Stimulated activated CD4-positive, alpha-beta T cell treated with anti-CD3 and anti-CD28 coated beads, Interleukin-12 subunit alpha, Interleukin-12 subunit beta, amount 100 ng/mL, for 24 hours (primary cell): ENCODE results near the gene CORO7.
"Not testable (repeated sequence)": the region's sequence is repeated elsewhere in the genome, so short reads cannot be mapped to it uniquely, and the experiment has no call there.

Source experiments
- DNase-seq, 2 experiments: peaks; one replicate each; pipeline ENCODE4 v3.0.0-alpha.2; 2020; ENCODE audit warnings: low read depth in 2 of 2

The CORO7 gene

GRCh38 chr16:4353675-4354074, 62.7 kb downstream of the CORO7 start:
- no peak for DNase-seq

- no peak for DNase-seq
Observed at GRCh38 chr16:4352843-4353242, 63.6 kb downstream of the CORO7 start.

GRCh38 chr16:4351880-4352279, 64.5 kb downstream of the CORO7 start:
- DNase-seq, result no peak

- DNase-seq, result peak; percentile 98 to 99
Observed at GRCh38 chr16:4350787-4351659, 65.4 kb downstream of the CORO7 start, which contains the start of gene PAM16. PAM16 (minus strand) TSS chr16:4351321; CDS start chr16:4351234, 87 bp downstream.

- DNase-seq, result no peak
Observed at GRCh38 chr16:4350365-4350786, 66.0 kb downstream of the CORO7 start.

DNA sequence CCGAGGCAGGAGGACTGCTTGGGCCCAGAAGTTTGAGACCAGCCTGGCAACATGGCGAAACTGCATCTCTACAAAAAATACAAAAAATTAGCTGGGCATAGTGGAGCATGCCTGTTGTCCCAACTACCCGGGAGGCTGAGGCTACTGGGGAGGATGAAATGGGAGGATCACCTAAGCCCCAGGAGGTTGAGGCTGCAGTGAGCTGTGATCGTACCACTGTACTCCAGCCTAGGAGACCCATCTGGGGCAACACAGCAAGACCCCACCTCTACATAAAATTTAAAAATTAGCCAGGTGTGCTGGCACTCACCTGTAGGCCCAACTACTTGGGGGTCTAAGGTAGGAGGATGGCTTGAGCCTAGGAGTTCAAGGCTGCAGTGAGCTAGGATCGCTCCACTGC, 67.1 kb downstream of the CORO7 start:
- no peak for DNase-seq

DNA sequence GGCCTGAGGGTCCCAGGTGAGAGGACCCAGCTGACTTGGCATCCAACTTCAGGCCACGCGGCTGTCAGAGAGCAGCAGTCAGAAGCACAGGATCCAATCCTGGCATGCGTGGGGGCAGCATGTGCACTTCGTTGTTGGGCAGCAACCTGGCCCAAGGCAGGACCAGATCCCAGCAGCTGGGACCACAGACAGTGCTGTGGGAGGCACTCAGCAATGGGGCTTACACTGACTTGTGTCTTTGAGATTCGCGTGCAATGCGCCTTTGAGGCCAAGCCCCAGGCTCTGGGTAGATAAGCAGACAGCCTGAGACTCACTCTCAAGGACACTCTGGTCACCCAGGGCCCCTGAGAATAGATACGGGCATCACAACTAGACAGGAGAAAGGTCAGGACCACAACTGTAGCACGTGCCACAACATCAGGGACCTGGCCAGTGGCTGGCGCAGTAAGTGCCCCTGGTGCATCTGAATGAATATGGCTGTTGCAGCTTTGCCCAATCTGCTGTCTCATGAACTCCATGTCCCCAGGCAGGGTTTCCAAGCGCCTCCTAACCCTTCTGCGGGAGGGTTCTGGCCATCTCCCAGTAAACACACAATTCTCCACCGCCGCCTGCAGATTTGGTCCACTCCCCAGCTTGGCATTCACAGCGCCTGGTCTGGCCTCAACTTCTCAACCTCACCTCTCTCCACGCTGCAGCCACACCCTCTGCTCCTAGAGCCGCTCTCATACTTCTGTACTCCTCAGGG, 68.5 kb downstream of the CORO7 start:
- no peak for DNase-seq

DNA sequence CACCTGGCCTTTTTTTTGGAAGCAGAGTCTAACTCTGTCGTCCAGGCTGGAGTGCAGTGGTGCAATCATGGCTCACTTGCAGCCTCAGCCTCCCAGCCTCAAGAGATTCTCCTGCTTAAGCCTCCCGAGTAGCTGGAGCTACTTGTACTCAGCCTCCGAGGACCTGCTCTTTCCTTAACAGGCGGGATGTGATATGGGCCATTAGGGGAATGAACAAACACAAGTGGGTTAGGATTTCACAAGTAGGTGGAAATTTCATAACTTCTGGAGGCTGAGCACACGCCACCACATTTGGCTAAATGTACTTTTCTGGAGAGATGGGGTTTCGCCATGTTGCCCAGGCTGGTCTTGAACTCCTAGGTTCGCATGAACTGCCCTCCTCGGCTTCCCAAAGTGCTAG, 69.4 kb downstream of the CORO7 start:
- DNase-seq, result no peak

- no peak for DNase-seq
Observed at GRCh38 chr16:4345836-4346781, 70.3 kb downstream of the CORO7 start.

GRCh38 chr16:4344983-4345835, 71.2 kb downstream of the CORO7 start:
- no peak for DNase-seq

- not testable (repeated sequence) for DNase-seq
Observed at GRCh38 chr16:4344300-4344982, 72.0 kb downstream of the CORO7 start.

DNA sequence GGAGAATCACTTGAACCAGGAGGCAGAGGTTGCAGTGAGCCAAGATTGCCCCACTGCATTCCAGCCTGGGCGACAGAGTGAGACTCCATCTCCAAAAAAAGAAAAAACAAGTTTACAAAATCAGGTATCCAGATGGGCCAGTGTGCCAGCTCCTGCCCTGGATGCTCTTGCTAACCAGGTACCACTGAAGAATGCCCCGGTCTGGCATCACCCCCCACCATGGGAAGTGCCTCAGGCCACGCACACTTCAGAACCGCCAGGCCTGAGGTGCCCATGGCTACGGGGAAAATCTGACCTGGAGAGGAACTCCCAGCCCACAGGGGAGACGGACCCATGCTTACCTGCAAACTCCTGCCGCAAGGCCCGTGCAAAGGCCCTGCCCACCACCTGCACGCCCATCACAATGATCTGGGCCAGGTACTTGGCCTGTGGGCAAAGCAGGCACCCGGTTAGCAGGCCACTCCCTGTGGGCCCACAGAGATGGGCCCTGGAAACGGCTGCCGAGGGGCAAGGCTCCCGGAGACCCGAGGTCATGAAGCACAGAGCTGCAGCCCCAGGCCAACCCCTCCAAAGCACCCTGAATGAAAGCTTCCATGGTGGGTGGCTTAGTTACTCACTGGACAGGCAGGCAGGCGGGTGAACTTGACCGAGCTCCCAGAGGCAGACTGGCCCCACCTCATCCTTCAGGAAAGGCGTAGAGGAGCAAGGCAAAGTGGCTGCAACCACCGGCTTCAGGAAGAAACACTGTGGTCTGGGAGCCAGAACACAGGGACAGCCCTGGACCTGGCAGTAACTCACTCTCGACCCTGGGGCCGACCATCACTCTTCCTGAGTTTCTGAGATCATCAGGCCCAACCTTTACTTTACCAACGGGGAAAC, 73.3 kb downstream of the CORO7 start:
- no peak for DNase-seq

DNA sequence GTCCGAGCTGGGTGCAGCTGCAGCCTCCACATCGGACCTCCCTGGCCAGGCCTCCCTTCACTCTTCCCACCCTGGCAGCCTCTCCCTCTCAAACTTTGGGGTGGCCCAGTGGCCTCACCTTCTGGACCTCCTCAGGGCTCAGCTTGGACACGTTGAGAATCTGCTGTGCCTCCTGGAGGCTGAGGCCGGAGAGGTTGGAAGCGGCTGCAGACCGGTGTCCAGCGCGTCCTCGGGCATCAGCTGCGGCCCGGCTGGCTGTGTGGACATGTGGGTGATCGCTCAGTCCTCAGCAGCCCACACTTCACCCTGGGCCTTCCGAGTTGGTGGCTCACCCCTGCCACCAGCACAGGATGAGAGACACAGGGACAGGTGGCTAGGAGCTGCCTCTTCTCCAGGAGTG, 75.1 kb downstream of the CORO7 start:
- no peak for DNase-seq

DNA sequence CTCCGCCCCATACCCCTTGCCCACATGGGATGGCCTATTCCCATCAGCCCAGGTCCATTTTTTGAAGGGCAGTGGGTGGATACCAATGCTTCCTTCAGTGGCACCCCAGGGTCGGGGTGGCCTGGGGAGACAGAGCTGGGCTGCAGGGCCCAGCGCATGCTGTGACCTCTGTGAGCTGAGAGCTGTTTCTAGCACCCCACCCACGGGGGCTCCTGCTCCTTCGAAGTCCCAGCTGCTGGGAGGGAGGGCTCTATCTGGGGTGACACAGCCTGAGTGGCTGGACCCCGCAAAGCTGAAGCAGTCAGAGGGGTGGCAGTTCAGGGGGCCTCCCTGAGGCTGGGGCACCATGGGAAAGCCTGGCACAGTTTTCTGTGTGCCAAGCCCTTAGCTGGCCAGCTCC, 76.0 kb downstream of the CORO7 start:
- DNase-seq, result no peak

DNA sequence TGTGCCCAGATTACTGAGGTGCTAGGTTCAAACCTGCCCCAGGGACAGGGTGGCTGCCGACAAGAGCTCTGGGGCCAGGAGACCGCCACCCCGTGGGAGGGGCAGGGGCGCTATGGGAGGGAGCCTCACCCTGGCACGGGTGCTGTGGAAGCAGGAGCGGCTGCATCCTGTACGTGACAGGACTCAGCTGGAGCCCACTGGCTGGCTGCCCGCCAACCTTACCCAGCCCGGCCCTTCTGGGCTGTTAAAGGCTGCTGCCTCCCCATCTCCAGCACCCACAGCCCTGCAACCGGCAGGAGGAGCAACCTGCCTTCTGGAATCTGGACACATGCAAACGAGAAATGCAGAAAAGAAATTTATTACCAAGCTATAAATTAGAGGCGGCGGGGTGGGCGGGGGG, 76.5 kb downstream of the CORO7 start:
- DNase-seq, result no peak

- DNase-seq, result no peak
Observed at GRCh38 chr16:4339455-4339854, 76.9 kb downstream of the CORO7 start.

GRCh38 chr16:4338712-4339299, 77.6 kb downstream of the CORO7 start:
- no peak for DNase-seq

- DNase-seq, result no peak
Observed at GRCh38 chr16:4338125-4338582, 78.2 kb downstream of the CORO7 start.
